HEK293 (cell line): ENCODE data around the gene THSD4.

Experiments
- CTCF ChIA-PET: fragments of 350-600 bp; formaldehyde crosslinking; extraction: SDS; loops from one replicate; lab custom pipeline; 2021; ENCODE audit warnings: antibody characterized with exemption; lab: Yijun Ruan, JAX
- POLR2A ChIA-PET: fragments of 300-600 bp; formaldehyde crosslinking; extraction: SDS; loops from one replicate; lab custom pipeline; 2020; ENCODE audit warnings: antibody characterized with exemption, inconsistent platforms; lab: Yijun Ruan, JAX
- H3K27ac ChIP-seq: fragments of 200-500 bp; sonication (Bioruptor generic); 2 replicates; pipeline ENCODE4 v1.5.1; 2014; ENCODE audit warnings: low read depth, low read length, control low read depth, inconsistent platforms; ENCODE audit errors: extremely low read depth
- H3K36me3 ChIP-seq, 2 experiments: fragments of 200-500 bp in 1 of 2; sonication (Bioruptor generic) in 1 of 2; 1 replicate in 1 of 2; 2 replicates in 1 of 2; pipeline ENCODE4 v1.5.1; 2014 to 2017; ENCODE audit warnings: inconsistent platforms in 2 of 2, low read length in 2 of 2; ENCODE audit not compliant: control insufficient read depth in 2 of 2, insufficient read depth in 1 of 2
- H3K4me1 ChIP-seq: fragments of 200-500 bp; sonication (Bioruptor generic); 2 replicates; pipeline ENCODE4 v1.5.1; 2014; ENCODE audit warnings: mild to moderate bottlenecking, low read length, inconsistent platforms; ENCODE audit not compliant: control insufficient read depth, insufficient read depth
- H3K4me3 ChIP-seq: 2 replicates; pipeline ENCODE4 v1.5.1; 2011; ENCODE audit warnings: low read depth, mild to moderate bottlenecking, control low read depth, low read length, moderate library complexity
- H3K9me3 ChIP-seq: fragments of 200-500 bp; sonication (Bioruptor generic); 2 replicates; pipeline ENCODE4 v1.5.1; 2014; ENCODE audit warnings: low read depth, low read length, inconsistent platforms; ENCODE audit not compliant: control insufficient read depth, insufficient read depth
- GFI1B ChIP-seq: fragments of 450-650 bp; formaldehyde crosslinking; IDR thresholded peaks from 2 replicates; pipeline ENCODE4 v1.5.1; 2016; ENCODE audit warnings: missing biosample characterization, missing genetic modification characterization
- HOXA7 ChIP-seq: sonication (generic); formaldehyde crosslinking; IDR thresholded peaks from 2 replicates; pipeline ENCODE4 v1.8.1; 2022; ENCODE audit warnings: missing genetic modification reagents, borderline replicate concordance
- MYNN ChIP-seq: fragments of 450-650 bp; formaldehyde crosslinking; IDR thresholded peaks from 2 replicates; pipeline ENCODE4 v1.5.1; 2016; ENCODE audit warnings: missing biosample characterization, missing genetic modification characterization, borderline replicate concordance
- SALL2 ChIP-seq: fragments of 450-650 bp; formaldehyde crosslinking; IDR thresholded peaks from 2 replicates; pipeline ENCODE4 v1.5.0; 2017; ENCODE audit warnings: missing biosample characterization, mild to moderate bottlenecking, missing genetic modification characterization, borderline replicate concordance
- TSHZ1 ChIP-seq: fragments of 450-650 bp; formaldehyde crosslinking; IDR thresholded peaks from 2 replicates; pipeline ENCODE4 v1.5.1; 2016; ENCODE audit warnings: missing biosample characterization, missing genetic modification characterization, borderline replicate concordance
- WT1 ChIP-seq: fragments of 450-650 bp; formaldehyde crosslinking; IDR thresholded peaks from 2 replicates; pipeline ENCODE4 v1.5.1; 2016; ENCODE audit warnings: missing biosample characterization, missing genetic modification characterization
- ZBTB21 ChIP-seq: fragments of 450-650 bp; formaldehyde crosslinking; IDR thresholded peaks from 2 replicates; pipeline ENCODE4 v1.5.1; 2017; ENCODE audit warnings: missing biosample characterization, missing genetic modification characterization
- ZBTB44 ChIP-seq: fragments of 450-650 bp; IDR thresholded peaks from 2 replicates; pipeline ENCODE4 v1.5.1; 2018; ENCODE audit warnings: missing biosample characterization, mild to moderate bottlenecking, missing genetic modification characterization
- ZFP41 ChIP-seq: fragments of 450-650 bp; formaldehyde crosslinking; IDR thresholded peaks from 2 replicates; pipeline ENCODE4 v1.5.1; 2016; ENCODE audit warnings: missing biosample characterization, missing genetic modification characterization, borderline replicate concordance
- ZNF138 ChIP-seq: fragments of 450-650 bp; formaldehyde crosslinking; IDR thresholded peaks from 2 replicates; pipeline ENCODE4 v1.5.1; 2016; ENCODE audit warnings: missing biosample characterization, missing genetic modification characterization, borderline replicate concordance
- ZNF157 ChIP-seq: fragments of 450-650 bp; formaldehyde crosslinking; IDR thresholded peaks from 2 replicates; pipeline ENCODE4 v1.5.1; 2016; ENCODE audit warnings: missing biosample characterization, missing genetic modification characterization
- ZNF202 ChIP-seq: fragments of 450-650 bp; formaldehyde crosslinking; IDR thresholded peaks from 2 replicates; pipeline ENCODE4 v1.5.1; 2016; ENCODE audit warnings: missing biosample characterization, missing genetic modification characterization, borderline replicate concordance
- ZNF23 ChIP-seq: fragments of 450-650 bp; formaldehyde crosslinking; IDR thresholded peaks from 2 replicates; pipeline ENCODE4 v1.5.1; 2016; ENCODE audit warnings: missing biosample characterization, missing genetic modification characterization, borderline replicate concordance
- ZNF26 ChIP-seq: fragments of 450-650 bp; formaldehyde crosslinking; IDR thresholded peaks from 2 replicates; pipeline ENCODE4 v1.5.1; 2016; ENCODE audit warnings: missing biosample characterization, missing genetic modification characterization
- ZNF292 ChIP-seq: fragments of 450-650 bp; formaldehyde crosslinking; IDR thresholded peaks from 2 replicates; pipeline ENCODE4 v1.5.1; 2016; ENCODE audit warnings: low read depth, missing biosample characterization, missing genetic modification characterization, borderline replicate concordance
- ZNF423 ChIP-seq: fragments of 450-650 bp; formaldehyde crosslinking; IDR thresholded peaks from 2 replicates; pipeline ENCODE4 v1.5.1; 2016; ENCODE audit warnings: missing biosample characterization, missing genetic modification characterization
- ZNF48 ChIP-seq: fragments of 450-650 bp; formaldehyde crosslinking; IDR thresholded peaks from 2 replicates; pipeline ENCODE4 v1.5.1; 2016; ENCODE audit warnings: missing biosample characterization, missing genetic modification characterization
- ZNF488 ChIP-seq: fragments of 450-650 bp; formaldehyde crosslinking; IDR thresholded peaks from 2 replicates; pipeline ENCODE4 v1.5.1; 2016; ENCODE audit warnings: missing biosample characterization, missing genetic modification characterization
- ZNF548 ChIP-seq: fragments of 450-650 bp; formaldehyde crosslinking; IDR thresholded peaks from 2 replicates; pipeline ENCODE4 v1.5.1; 2016; ENCODE audit warnings: missing biosample characterization, missing genetic modification characterization
- ZNF596 ChIP-seq: fragments of 450-650 bp; IDR thresholded peaks from 2 replicates; pipeline ENCODE4 v1.5.0; 2018; ENCODE audit warnings: missing biosample characterization, mild to moderate bottlenecking, missing genetic modification characterization, moderate library complexity
- ZNF658 ChIP-seq: fragments of 450-650 bp; formaldehyde crosslinking; IDR thresholded peaks from 2 replicates; pipeline ENCODE4; 2016; ENCODE audit warnings: missing biosample characterization, missing genetic modification characterization
- ZNF704 ChIP-seq: fragments of 450-650 bp; formaldehyde crosslinking; IDR thresholded peaks from 2 replicates; pipeline ENCODE4 v1.5.1; 2016; ENCODE audit warnings: missing biosample characterization, missing genetic modification characterization

The THSD4 gene

GRCh38 chr15:71813723-71814470 lies 698.6 kb downstream of the THSD4 start (continued):
- no peak for TF ChIP-seq ZNF704 (tag by site-specific recombination)
- TF ChIP-seq ZNF658 (tag by site-specific recombination) = no peak

- POLR2A ChIA-PET = no interaction called here
- Histone ChIP-seq H3K9me3 (no peaks in the 10 kb centered on the region), H3K36me3 (no peaks in the 10 kb centered on the region), H3K27ac (no peak overlapping the region), H3K4me1 (no peaks in the 10 kb centered on the region), H3K4me3 (no peak overlapping the region)
- TF ChIP-seq GFI1B (tag by site-specific recombination) (no peak), TSHZ1 (tag by site-specific recombination) (no peak), ZNF138 (tag by site-specific recombination) (no peak), ZNF202 (tag by site-specific recombination) (no peak), ZNF423 (tag by site-specific recombination) (no peak)
- CTCF ChIA-PET = interaction anchor here (0.7 to 1.1 kb wide), 3 partner anchors 13 to 239 kb away, joined by 3 to 4 read pairs (median 4); no protein-coding TSS in a partner anchor
Measured at GRCh38 chr15:71815301-71815700, 700.0 kb downstream of the THSD4 start.

GRCh38 chr15:71817351-71817750 lies 702.1 kb downstream of the THSD4 start:
- ChIA-PET CTCF (no interaction called here), POLR2A (no interaction called here)
- no peak for TF ChIP-seq ZNF596
- TF ChIP-seq ZBTB44 (tag by site-specific recombination) = no peak
- TF ChIP-seq SALL2 (tag by site-specific recombination) = no peak
- no peak for TF ChIP-seq ZNF548 (tag by site-specific recombination)
- TF ChIP-seq ZNF704 (tag by site-specific recombination) = no peak
- TF ChIP-seq HOXA7 (CRISPR knock-in tag) = no peak
- TF ChIP-seq ZNF157 (tag by site-specific recombination) = no peak
- no peak for TF ChIP-seq ZNF292 (tag by site-specific recombination)
- TF ChIP-seq ZNF26 (tag by site-specific recombination) = no peak
- no peak for TF ChIP-seq ZNF48 (tag by site-specific recombination)
- no peak for TF ChIP-seq ZNF23
- TF ChIP-seq ZNF488 (tag by site-specific recombination) = no peak
- TF ChIP-seq MYNN (tag by site-specific recombination) = no peak
- TF ChIP-seq WT1 (tag by site-specific recombination) = no peak
- TF ChIP-seq ZFP41 = no peak
- no peak for TF ChIP-seq ZBTB21 (tag by site-specific recombination)
- peaks cover 5% of the 10 kb centered on the region for H3K9me3 ChIP-seq
- H3K4me3 ChIP-seq = no peak overlapping the region
- H3K36me3 ChIP-seq = peaks cover 0 to 7% of the 10 kb centered on the region in 2 experiments; a peak in 2 of 3 replicates
- H3K27ac ChIP-seq = no peak overlapping the region
- no peaks in the 10 kb centered on the region for H3K4me1 ChIP-seq
